EL (cell line): ENCODE data around the gene TTC21B.
"Not testable (repeated sequence)": the region's sequence is repeated elsewhere in the genome, so short reads cannot be mapped to it uniquely, and the experiment has no call there.

ENCODE experiments used
- DNase-seq: peaks from one replicate; pipeline ENCODE4 v3.0.0-alpha.2; 2016

The TTC21B gene

GRCh38 chr2:165953655-165954606 is at the start of gene TTC21B:
TTC21B (minus strand) TSS chr2:165953776; CDS start chr2:165953705, 71 bp downstream.
- DNase-seq: peak; percentile 94

GRCh38 chr2:166000401-166000800 is 46.8 kb upstream of the TTC21B start:
- DNase-seq: no peak

DNA sequence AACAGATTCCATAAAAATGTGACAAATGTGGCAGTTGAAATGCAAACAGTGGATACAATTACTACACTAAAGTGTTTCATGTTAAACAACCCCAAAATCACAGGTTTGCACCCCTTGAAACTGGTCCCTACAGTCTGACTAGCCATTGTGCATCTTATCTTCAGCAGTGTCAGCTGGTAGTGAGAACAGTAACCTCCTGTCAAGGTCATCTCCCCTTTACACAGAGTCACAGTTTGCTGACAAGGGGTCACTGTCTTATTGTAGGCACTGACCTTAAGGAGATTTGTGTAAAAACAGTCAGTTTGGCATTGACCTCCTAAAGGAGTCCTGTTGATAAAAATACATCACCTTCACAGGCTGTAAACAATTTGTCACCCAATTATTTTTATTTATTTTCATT is 37.3 kb upstream of the TTC21B start:
- no peak for DNase-seq

GRCh38 chr2:165989851-165990250 is 36.3 kb upstream of the TTC21B start:
- no peak for DNase-seq

GRCh38 chr2:165985120-165985519 is 31.5 kb upstream of the TTC21B start:
- no peak for DNase-seq

DNA sequence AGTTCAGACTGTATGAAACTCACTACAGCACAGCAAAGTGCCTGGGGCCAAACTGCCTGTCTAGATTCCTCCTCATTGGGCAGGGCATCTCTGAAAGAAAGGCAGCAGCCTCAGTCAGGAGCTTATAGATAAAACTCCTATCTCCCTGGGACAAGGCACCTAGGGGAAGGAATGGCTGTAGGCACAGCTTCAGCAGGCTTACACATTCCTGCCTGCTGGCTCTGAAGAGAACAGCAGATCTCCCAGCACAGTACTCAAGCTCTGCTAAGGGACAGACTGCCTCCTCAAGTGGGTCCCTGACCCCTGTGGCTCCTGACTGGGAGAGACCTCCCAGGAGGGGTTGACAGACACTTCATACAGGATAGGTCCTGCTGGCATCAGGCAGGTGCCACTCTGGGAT is 18.6 kb upstream of the TTC21B start:
- DNase-seq: not testable (repeated sequence)

DNA sequence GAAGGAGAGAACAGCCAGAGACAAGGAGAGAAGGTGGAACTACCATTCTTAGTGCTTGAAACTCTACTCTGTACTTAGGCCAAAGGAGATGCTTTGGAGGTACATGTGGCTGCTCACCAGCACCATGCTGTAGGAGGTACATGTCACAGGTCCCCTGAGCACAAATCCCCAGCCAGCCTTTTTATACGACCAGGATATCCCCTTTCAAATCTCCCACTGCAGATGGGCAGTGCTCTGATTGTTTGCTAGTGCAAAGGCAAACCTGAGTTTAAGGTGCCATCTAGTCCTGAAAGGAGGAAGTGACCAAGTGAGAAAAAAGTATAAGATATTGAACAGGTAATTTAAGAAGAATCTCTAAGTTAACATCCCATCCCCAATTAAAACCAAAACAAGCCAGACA is 17.1 kb upstream of the TTC21B start:
- DNase-seq: no peak

DNA sequence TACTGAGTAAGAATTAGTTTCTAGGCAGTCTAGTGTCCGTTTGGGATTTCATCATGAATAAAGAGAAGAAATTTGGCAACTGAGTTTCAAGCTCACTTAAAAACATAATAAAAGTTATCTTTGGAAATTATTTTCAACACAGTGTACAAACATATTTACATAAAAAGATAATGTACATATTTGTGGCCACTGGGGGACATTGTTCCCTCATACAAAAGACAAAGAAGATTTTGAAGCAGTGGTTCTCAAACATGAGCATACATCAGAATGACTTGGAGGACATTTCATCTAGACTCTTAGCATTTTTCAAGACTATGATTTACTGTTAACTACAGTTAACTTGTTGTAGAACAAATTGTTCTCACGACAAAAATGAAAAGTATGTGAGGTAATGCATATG is 15.7 kb upstream of the TTC21B start:
- DNase-seq: no peak

GRCh38 chr2:165967746-165968145 is 14.2 kb upstream of the TTC21B start:
- no peak for DNase-seq

DNA sequence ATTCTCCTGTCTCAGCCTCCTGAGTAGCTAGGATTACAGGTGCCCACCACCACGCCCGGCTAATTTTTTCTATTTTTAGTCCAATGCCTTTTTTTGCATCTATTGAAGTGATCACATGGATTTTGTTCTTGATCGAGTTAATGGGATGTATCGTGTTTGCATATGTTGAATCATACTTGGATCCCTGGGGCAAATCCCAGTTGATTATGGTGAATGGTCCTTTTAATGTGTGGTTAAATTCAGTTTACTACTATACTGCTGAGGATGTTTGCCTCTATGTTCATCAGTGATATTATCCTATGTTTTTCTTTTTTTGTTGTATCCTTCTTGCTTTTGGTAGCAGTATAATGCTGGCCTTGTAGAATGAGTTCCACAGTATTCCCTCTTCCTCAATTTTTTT is 8.2 kb upstream of the TTC21B start:
- DNase-seq: no peak

GRCh38 chr2:165959371-165959770 is 5.8 kb upstream of the TTC21B start:
- DNase-seq: no peak

DNA sequence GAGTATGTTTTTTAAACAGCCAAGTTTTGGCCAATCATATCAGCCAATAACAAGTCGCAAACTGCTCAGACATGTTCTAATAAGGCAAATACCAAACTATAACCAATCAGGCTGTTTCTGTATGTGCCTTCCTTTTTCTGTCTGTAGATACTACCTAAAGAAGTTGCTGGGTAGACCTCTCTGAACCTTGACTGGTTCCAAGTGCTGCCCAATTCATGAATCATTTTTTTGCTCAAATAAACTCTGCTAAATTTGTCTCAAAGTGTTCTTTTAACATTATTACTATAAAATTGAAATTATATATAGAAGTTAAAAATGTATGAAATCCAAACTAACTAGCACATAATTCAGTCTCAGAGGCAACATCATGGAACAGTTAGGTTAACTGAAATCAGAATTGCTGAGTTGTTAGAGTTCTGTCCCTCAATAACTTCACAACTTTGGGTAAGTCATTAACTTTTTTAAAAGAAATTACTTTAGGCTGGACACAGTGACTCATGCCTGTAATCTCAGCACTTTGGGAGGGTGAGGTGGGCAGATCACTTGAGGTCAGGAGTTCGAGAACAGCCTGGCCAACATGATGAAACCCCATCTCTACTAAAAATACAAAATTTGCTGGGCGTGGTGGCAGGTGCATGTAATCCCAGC is 4.9 kb upstream of the TTC21B start:
- DNase-seq: no peak

- DNase-seq: no peak
These were observed 3.6 kb upstream of the TTC21B start for GRCh38 chr2:165957030-165957675.

DNA sequence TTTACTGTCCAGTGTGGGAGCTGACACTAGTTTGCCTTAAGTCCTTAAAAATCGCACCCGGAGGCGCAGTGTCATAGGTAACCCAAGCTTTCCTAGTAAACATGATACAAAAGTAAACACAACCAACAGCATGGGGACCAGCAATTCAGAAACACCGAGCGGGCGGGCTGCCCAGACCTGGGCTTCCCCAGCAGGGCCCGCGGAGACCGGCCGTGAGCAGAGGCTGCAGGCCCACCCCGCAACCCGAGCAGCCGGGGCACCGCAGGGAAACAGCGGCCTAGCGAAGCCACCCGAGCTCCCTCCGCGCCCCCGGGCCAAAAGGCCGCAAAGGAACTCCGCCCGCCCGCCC is 296 bp downstream of the TTC21B start:
- no peak for DNase-seq

DNA sequence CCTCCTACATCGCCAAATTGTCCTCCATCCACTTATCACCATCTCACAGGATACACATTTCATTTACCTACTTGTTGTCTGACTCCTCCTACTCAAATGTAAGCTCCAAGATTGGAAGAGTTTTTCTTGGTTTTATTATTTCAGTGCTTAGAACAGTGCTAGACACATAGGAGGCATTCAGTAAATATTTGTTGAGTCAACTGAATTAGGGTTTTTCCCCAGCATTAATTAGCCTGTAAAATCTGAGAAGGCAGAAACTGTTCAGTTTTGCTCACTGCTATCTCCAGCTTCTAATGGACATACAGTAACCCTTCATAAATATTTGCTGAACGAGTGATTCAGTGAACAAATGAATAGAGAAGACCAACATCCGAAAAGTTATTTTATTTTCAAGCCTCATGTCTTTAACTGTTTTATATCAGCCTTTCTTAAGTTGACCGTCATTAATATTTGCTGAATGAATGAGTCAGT is 800 bp downstream of the TTC21B start:
- peak; percentile 21 for DNase-seq

GRCh38 chr2:165952085-165952484 is 1.5 kb downstream of the TTC21B start:
- DNase-seq: no peak

DNA sequence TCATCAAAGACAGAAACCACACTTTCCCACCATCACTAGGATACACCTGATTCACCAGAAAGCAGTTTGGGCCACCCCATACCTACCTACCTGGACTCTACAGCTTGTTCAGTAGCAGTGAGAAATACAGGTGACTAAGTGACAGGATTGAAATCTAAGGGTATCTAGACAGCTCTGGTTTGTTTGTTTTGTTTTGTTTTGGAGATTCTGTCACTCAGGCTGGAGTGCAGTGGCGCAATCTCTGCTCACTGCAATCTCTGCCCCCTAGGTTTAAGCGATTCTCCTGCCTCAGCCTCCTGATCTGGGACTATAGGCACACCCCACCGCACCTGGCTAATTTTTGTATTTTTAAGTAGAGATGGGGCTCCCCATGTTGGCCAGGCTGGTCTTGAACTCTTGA is 3.1 kb downstream of the TTC21B start:
- no peak for DNase-seq

DNA sequence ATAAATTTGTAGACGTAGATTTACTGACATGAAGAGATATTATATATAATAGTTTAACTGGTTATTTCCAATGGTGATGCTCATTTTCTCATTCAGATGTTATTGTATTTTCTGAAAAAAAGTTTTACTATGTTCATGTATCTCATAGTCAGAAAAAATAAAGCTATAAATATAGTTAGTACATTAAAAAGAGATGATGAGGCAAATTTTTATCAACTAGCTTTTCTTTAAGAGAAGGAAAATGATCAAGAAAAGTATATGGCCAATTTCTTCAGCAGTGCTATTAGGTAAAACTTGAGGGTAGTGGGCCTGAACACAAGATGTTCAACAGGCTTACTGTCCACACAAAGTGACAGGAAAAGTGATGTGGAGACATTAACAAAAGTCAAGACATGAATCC is 11.7 kb downstream of the TTC21B start:
- DNase-seq: no peak

DNA sequence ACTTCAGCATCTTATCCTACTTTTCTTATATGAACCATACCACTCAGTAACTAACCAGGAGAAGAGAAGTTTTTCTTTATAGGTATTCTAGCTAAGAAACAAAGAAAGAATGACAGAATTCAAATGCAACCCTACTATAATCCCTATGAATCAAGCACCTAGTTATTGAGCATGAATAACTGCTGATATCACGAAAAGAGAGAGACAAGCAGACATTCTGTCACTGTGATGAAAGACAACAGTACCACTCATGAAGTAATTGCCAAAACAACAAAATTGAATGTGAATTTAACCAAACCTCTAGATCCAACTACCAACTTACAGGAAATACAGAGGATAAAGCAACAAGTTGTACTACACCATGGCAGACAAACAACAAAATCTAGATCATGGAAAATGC is 15.3 kb downstream of the TTC21B start:
- no peak for DNase-seq

DNA sequence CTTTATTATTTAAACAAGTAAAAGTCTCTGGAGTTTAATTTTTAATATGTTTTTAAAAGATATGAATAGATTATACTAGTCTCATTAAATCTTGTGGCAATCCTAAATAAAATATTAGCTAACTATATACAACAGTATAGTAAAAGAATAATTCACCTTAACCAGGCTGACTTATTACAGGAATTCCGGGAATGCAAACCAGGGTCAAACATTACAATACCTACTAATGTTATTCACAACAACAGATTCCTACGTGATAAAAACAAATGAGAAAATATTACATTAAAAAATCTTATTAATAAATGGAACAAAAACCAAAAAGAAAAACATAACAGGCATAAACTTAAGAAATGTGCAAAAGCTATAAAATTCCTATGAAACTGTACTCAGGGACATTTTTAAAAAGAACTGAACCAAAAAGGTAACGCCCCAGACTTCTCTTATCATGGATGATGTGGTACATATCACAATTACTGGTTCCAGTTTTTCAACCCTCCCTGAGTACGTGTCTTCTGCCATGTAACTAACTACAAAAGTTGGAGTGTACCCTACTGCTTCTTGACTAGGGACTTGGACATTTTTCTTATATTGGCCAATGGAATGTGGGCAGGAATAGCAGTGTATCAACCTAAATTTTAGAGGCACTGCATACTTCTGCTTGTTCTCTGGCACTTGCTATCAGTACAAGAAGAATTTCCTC is 20.2 kb downstream of the TTC21B start:
- no peak for DNase-seq

- DNase-seq: no peak
These were observed 25.8 kb downstream of the TTC21B start for GRCh38 chr2:165927774-165928173.

DNA sequence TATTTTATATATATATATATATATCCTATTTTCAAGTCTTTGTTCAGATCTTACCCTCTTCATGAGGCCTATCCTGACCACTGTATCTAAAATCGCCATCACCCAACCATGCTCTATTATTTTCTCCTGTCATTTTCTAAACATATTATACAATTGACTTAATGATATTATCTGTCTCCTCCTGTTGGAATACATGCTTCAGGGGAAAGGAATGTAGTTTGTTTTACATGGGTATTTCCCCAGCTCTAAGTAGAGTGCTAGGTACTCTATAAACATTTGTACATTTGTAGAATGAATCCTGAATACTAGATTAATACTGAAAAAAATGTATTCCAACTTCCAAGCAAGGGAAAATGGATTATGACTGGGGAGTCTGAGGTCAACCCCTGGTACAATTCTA is 26.2 kb downstream of the TTC21B start:
- peak; percentile 12 for DNase-seq

DNA sequence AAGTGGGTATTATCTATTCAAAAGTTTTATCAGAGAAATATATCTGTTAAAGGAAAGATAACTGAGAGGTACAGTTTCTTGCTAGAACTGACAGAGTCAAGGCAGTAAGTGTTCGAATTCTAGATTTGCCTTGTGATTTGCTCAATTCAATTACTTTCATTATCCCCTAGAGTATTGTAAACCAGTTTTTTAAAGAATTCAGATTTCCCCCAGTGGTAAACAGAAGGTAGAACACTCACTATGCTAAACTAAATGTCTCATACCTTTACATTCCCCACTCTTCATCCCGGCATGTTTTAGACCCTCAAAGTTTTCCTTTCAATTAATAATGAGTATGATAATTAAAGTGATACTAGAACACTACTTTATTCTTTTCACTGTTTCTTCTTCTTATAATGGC is 28.6 kb downstream of the TTC21B start:
- DNase-seq: no peak
